Measurements from ENCODE around the gene CD84. TPM values are rescaled to one million over a fixed set of nuclear protein-coding genes. Genes with fewer than 3 reads are reported as not detected.

CD84 gene
- total RNA-seq, 1 donor from 2014 or later = not detected

- H3K4me1 Mint-ChIP-seq (ENCODE audit: low read depth) = peaks cover 10% of the 10 kb centered on the region
- H3K4me3 Mint-ChIP-seq (ENCODE audit: low read depth) = no peak overlapping the region
- H3K36me3 Mint-ChIP-seq (ENCODE audit: insufficient read depth) = peaks cover 14% of the 10 kb centered on the region
- TF ChIP-seq, protein P1, sequence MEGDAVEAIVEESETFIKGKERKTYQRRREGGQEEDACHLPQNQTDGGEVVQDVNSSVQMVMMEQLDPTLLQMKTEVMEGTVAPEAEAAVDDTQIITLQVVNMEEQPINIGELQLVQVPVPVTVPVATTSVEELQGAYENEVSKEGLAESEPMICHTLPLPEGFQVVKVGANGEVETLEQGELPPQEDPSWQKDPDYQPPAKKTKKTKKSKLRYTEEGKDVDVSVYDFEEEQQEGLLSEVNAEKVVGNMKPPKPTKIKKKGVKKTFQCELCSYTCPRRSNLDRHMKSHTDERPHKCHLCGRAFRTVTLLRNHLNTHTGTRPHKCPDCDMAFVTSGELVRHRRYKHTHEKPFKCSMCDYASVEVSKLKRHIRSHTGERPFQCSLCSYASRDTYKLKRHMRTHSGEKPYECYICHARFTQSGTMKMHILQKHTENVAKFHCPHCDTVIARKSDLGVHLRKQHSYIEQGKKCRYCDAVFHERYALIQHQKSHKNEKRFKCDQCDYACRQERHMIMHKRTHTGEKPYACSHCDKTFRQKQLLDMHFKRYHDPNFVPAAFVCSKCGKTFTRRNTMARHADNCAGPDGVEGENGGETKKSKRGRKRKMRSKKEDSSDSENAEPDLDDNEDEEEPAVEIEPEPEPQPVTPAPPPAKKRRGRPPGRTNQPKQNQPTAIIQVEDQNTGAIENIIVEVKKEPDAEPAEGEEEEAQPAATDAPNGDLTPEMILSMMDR (IDR thresholded peaks at IDR 0.05; ENCODE audit: unreplicated experiment) = no peak
- no peak overlapping the region for H3K27ac Mint-ChIP-seq
- H3K27me3 Mint-ChIP-seq = no peaks in the 10 kb centered on the region
- DNase-seq (ENCODE audit: low spot score, unreplicated experiment) = no peak
- no peaks in the 10 kb centered on the region for H3K9me3 Mint-ChIP-seq (ENCODE audit: low read depth)
Observed at GRCh38 chr1:160548960-160549664, 30.2 kb downstream of the CD84 start.

DNA sequence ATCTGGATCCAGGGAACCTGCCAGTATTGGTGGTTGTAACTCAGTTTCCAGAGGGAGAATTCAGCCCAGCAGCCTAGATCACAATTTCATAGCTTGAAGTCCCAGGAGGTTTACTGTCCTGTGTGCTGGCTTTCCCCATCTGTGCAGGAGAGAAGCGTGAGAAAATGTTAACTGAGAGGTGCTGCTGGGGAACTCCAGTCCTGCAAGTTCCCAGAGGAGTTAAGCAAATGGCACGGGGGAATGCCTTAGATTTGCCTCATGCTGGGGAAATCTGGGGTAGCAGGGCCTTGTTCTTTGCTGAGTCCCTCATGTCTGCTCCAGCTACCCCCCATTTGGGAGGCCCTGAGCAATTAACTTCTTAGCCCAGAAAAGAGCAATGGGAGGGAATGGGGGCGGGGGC lies 31.1 kb downstream of the CD84 start:
- peaks cover 10% of the 10 kb centered on the region for H3K4me1 Mint-ChIP-seq (ENCODE audit: low read depth)
- no peak overlapping the region for H3K27ac Mint-ChIP-seq
- no peaks in the 10 kb centered on the region for H3K27me3 Mint-ChIP-seq
- DNase-seq (ENCODE audit: low spot score, unreplicated experiment) = no peak
- peaks cover 9% of the 10 kb centered on the region for H3K36me3 Mint-ChIP-seq (ENCODE audit: insufficient read depth)
- H3K9me3 Mint-ChIP-seq (ENCODE audit: low read depth) = no peaks in the 10 kb centered on the region
- TF ChIP-seq, protein P1 (IDR thresholded peaks at IDR 0.05; ENCODE audit: unreplicated experiment) = no peak
- no peak overlapping the region for H3K4me3 Mint-ChIP-seq (ENCODE audit: low read depth)

DNA sequence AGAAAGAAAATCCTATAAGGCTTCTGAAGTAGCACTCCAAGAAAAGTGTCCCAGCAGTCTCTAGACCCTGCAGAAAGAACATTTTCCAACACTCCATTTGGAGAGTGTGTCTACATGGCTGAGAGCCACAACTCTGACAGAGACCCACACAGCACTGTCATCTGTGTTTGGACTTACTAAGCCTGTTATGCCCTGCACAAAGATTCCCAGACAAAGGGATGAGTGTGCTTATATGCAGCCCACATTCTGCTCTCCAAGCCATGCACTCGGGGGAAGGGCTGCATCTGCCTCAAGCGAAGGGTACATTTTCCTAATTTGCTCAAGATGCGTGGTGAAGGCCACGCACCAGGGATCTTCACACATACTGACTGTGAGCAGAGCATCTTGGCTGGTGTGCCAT lies 31.9 kb downstream of the CD84 start:
- Mint-ChIP-seq H3K27me3 (no peaks in the 10 kb centered on the region), H3K27ac (no peak overlapping the region), H3K9me3 (ENCODE audit: low read depth) (no peaks in the 10 kb centered on the region)

DNA sequence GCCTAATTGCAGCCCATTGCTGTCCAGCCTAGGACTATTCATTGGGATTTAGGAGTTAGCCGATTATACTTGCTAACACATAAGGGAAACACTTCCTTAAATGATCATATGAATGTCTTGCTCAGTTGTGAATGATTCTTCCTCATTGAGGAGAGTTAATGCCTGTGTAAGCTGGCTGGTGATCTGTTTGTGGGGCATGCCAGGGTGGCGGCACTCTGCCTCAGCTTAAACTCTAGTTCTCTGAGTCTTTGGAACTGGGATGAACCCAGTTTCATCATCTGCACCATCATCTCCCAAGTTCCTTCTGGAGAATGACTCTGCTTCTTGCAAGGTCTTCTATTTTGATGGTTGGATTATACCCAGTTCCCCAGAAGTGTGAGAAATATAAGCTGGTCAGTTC lies 32.4 kb downstream of the CD84 start:
- H3K27ac Mint-ChIP-seq = no peak overlapping the region

More for the DNA sequence above, 31.9 kb downstream of the CD84 start:
- no peak overlapping the region for H3K4me3 Mint-ChIP-seq (ENCODE audit: low read depth)
- H3K4me1 Mint-ChIP-seq (ENCODE audit: low read depth) = peaks cover 14% of the 10 kb centered on the region
- DNase-seq (ENCODE audit: low spot score, unreplicated experiment) = no peak
- peaks cover 3% of the 10 kb centered on the region for H3K36me3 Mint-ChIP-seq (ENCODE audit: insufficient read depth)
- TF ChIP-seq, protein P1 (IDR thresholded peaks at IDR 0.05; ENCODE audit: unreplicated experiment) = no peak

DNA sequence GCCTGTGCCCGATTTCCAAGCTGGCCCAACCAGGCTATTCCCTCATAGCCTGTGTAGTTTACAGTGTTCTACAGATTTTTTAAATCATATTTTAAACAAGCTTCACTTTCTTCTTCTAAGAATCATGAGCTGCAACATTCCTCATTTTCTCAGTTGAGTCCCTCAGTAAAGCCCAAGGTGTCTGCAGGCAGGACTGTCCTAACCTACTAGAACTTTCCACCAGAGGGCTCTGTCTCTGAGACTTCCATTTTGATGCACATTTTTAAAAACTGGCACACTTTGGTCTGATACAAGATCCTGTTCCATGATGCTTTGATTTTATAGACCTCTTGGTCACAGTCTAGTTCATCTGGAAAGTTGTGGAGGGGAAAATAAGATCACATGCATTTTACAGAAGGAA lies 34.6 kb downstream of the CD84 start:
- no peak for DNase-seq (ENCODE audit: low spot score, unreplicated experiment)
- peaks cover 38% of the 10 kb centered on the region for H3K4me1 Mint-ChIP-seq (ENCODE audit: low read depth)
- H3K9me3 Mint-ChIP-seq (ENCODE audit: low read depth) = no peaks in the 10 kb centered on the region
- no peaks in the 10 kb centered on the region for H3K27me3 Mint-ChIP-seq
- H3K36me3 Mint-ChIP-seq (ENCODE audit: insufficient read depth) = no peaks in the 10 kb centered on the region
- no peak overlapping the region for H3K4me3 Mint-ChIP-seq (ENCODE audit: low read depth)
- TF ChIP-seq, protein P1 (IDR thresholded peaks at IDR 0.05; ENCODE audit: unreplicated experiment) = peak; percentile 39
- H3K27ac Mint-ChIP-seq = no peak overlapping the region

More for the DNA sequence above, 32.4 kb downstream of the CD84 start:
- TF ChIP-seq, protein P1 (IDR thresholded peaks at IDR 0.05; ENCODE audit: unreplicated experiment) = no peak
- Mint-ChIP-seq H3K4me1 (ENCODE audit: low read depth) (peaks cover 18% of the 10 kb centered on the region), H3K36me3 (ENCODE audit: insufficient read depth) (no peaks in the 10 kb centered on the region), H3K27me3 (no peaks in the 10 kb centered on the region), H3K9me3 (ENCODE audit: low read depth) (no peaks in the 10 kb centered on the region), H3K4me3 (ENCODE audit: low read depth) (no peak overlapping the region)
- no peak for DNase-seq (ENCODE audit: low spot score, unreplicated experiment)

Data from progenitor cell of endocrine pancreas (in vitro differentiated cells).